HG03457 (cell line): ENCODE data around the gene HEG1.
A peak's percentile ranks its signal among the peaks of the same experiment; 100 is the strongest.

ENCODE experiments used
- ATAC-seq: cut with Tn5 transposase; IDR thresholded peaks from one replicate; pipeline ENCODE4 v1.9.1; 2021; ENCODE audit warnings: moderate number of reproducible peaks; ENCODE audit not compliant: unreplicated experiment

HEG1 gene

GRCh38 chr3:125072749-125073389 is 17.1 kb upstream of the HEG1 start:
- ATAC-seq: no peak

- ATAC-seq: no peak
Observed at GRCh38 chr3:125072301-125072700, 16.5 kb upstream of the HEG1 start.

GRCh38 chr3:125069968-125070745 is 14.4 kb upstream of the HEG1 start:
- ATAC-seq: no peak

GRCh38 chr3:125069452-125069851 is 13.7 kb upstream of the HEG1 start:
- no peak for ATAC-seq

- no peak for ATAC-seq
Observed at GRCh38 chr3:125068265-125068664, 12.5 kb upstream of the HEG1 start.

DNA sequence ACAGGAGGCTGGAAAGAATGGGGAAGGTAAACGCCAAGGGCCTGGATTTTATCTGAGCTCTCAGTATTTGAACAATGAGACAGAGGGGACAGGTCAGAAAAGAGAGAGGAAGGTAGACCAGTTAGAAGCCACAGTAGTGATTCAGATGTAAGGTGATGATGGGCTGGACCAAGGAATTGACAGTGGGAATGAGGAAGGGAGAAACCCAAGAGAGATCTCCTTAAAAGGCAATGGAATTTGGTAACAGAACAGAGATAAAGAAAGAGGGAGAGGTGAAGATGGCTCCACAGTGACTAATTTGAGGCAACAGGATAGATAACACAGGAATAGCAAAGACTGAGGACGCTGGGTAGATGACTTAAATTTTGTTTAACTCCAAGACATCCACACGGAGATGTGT is 11.4 kb upstream of the HEG1 start:
- no peak for ATAC-seq

- no peak for ATAC-seq
Observed at GRCh38 chr3:125062904-125063618, 7.3 kb upstream of the HEG1 start.

DNA sequence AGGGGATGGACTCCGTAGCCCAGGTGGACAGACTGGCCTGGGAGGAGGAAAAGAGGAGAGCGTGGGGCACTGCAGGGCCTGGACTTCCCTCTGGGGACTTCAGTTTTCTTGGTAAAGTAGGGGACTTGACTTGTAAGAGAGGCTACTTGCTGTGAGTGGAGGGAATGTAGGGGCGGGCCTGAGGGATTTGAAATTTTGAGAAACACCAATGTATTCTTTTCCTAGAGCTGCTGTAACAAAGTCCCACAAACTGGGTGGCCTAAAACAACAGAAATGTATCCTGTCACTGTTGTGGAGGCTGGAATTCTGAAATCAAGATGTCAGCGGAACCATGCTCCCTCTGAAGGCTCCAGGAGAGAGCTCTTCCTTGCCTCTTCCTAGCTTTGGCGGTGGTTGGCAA is 5.8 kb upstream of the HEG1 start:
- no peak for ATAC-seq

GRCh38 chr3:125061170-125061569 is 5.4 kb upstream of the HEG1 start:
- no peak for ATAC-seq

DNA sequence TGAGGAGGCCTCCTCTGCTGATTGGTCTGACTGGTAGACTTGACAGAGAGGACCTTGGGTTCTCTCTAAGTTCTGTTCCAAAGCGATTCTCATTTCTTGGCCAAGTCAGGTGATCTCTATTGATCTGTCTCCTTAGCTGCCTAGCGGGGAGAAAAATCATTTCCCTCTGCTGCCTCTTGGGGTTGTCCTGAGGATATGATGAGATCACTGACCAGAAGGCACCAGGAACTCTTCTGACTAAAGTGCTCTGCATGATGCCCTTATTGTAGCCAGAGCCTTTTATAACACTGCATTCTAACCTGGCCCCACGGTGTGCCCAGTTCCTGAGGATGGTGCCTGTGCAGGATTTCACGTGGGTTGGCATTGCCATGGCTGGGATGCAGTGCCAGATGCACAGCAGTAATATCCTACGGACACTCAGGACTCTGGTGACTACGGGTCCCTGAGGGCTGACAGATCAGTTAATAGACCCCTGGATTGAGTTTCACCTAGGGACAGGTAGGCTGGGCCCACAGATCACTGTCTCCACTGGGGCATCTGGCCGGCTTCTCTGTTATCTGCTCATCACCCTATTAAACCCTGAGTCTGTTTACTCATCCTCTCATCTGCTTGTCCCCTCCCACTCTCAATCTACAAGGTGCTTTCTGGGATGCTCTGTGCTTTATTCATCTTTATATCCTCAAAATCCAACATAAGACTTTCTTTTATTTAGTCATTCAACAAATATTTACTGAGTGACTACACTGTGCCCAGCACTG is 3.9 kb upstream of the HEG1 start:
- no peak for ATAC-seq

- ATAC-seq: no peak
Observed at GRCh38 chr3:125058959-125059358, 3.2 kb upstream of the HEG1 start.

DNA sequence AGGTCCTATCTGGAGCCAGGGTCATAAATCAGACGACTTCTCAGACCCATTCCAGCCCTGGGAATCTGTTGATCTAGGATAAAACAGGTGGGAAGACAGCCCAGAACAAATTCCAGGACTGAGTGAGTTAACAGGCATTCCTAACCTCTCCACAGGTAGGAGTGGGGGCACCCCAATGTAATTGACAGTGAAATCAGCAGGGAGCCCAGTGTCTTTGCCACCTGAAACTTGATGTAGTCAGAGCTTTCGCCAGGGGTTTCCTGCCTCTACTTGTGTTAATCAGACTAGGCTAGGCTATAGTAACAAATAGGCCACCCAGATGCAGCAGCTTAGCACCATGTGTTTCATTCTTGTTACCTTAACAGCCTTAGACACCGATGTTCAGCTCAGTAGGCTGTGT is 2.7 kb upstream of the HEG1 start:
- no peak for ATAC-seq

DNA sequence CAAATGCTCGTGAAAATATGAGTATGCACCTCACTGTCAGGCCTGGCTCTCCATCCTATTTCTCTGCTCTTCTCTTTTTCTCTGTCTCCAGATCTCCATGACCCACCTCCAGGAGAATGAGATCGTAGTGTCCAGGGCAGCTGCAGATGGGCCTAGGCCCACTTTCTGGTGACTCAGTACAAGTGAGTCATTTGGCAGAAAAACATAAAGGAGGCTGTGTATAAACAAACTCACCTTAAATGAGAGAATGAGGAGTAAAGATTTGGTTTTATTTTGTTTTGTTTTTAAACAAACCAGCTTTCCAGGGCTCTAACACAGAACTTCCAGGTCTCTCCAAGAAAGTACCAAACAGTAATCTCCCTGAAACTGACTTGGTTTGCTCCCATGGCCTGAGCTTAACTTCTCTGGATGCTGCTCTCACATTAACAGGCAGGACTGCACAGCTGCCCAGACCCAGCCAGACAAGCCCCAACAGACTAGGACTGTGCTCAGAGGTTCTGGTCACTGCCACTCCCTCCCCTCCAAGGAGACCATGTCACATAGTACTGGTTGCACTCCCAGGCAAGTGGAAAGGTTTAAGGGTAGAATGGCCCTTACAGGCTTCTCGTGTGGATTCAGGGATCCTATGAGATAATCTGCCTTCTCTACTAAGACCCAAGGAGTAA is 1.5 kb upstream of the HEG1 start:
- no peak for ATAC-seq

- ATAC-seq: peak; percentile 13
Observed at GRCh38 chr3:125055331-125055912, 375 bp downstream of the HEG1 start.

DNA sequence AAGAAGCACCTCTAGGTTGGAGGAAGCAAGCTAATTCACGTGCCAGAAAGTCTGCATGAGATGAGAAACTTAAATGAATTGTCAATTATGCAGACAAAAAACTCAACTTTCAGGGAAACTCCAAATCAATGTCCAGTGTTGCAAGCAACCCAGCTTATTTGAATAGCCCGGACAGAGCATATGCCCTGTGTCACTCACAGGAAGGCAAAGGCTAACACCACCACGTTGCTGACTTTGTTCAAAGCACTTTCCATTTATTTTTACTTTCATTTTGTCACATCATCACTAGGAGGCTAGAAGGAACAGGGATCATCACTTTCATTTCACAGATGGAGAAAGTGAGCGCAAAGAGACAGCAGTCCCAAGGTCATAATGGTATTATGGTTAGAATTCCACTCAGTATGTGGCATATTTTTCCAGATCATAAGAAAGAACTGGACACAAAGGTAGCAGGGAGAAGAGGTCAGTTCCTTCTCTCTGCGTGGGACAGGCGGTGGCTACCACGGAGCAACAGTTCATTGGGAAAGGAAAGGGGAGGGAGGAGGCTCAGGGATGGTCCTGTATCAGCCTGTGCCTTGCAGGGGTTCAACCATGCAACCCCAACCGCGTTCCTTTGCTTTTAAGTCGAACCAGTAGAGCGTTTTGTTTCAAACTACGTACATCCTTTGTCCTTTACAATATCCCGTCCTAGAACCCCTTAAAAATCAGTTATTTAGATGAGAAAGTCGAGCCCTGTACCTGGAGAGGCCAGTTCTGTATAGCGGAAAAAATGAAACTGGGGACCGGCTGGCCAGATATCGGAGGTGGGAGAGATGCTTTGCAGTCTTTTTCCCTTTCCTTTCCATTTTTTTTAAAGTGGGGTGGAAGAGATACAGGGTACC is 1.1 kb downstream of the HEG1 start:
- no peak for ATAC-seq

- ATAC-seq: no peak
Observed at GRCh38 chr3:125054062-125054448, 1.7 kb downstream of the HEG1 start.

DNA sequence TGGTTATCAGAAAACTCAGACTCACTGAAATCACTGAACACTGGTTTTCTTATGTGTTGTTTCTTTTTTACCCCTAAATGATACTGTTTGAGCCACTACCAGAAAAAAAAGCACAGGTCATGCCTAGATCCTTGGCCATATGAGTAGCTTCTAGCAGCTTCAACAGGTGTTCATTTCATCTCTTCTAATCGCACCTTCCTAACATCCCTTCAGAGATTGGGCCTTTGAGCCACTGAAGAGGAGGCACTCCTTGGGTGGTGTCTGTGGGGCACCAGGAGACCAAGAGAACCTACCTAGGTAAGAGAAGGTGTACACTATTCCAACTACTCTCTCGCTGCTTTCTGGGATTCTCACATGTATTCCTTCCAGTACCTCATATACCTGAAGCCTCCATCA is 2.5 kb downstream of the HEG1 start:
- no peak for ATAC-seq

- no peak for ATAC-seq
Observed at GRCh38 chr3:125052624-125053303, 3.0 kb downstream of the HEG1 start.
